Naive B cell (primary cell): ENCODE data around the gene SETD5. TPM values are rescaled to one million over a fixed set of nuclear protein-coding genes. Genes with fewer than 3 reads are reported as not detected.

Experiments
- ATAC-seq, 2 donors: fragments of 150-1000 bp; cut with Tn5 transposase; 2 replicates each; pipeline ENCODE4 v1.10.0; 2021; ENCODE audit warnings: low read depth in 2 of 2, mild to moderate bottlenecking in 2 of 2, moderate library complexity in 2 of 2
- DNase-seq: peaks from one replicate; pipeline ENCODE4 v3.0.0; 2022
- H3K27ac Mint-ChIP-seq, 6 donors: one replicate each; pipeline ENCODE4 v1.8.0; 2020 to 2022; ENCODE audit warnings: mild to moderate bottlenecking in 6 of 6, mixed read lengths in 6 of 6, moderate library complexity in 5 of 6, inconsistent platforms in 2 of 6
- H3K27me3 Mint-ChIP-seq, 3 donors: one replicate each; pipeline ENCODE4 v1.8.0; 2021 to 2022; ENCODE audit warnings: mixed read lengths in 3 of 3, mild to moderate bottlenecking in 1 of 3
- H3K36me3 Mint-ChIP-seq, 2 donors: one replicate each; pipeline ENCODE4 v1.8.0; 2020 to 2022; ENCODE audit warnings: mixed read lengths in 2 of 2, inconsistent platforms in 1 of 2, mild to moderate bottlenecking in 1 of 2
- H3K4me1 Mint-ChIP-seq, 3 donors: one replicate each; pipeline ENCODE4 v1.8.0; 2020 to 2022; ENCODE audit warnings: mixed read lengths in 3 of 3, inconsistent platforms in 1 of 3, mild to moderate bottlenecking in 1 of 3, moderate library complexity in 1 of 3
- H3K4me3 Mint-ChIP-seq, 8 donors: one replicate each; pipeline ENCODE4 v1.8.0; 2020 to 2022; ENCODE audit warnings: mild to moderate bottlenecking in 8 of 8, mixed read lengths in 8 of 8, moderate library complexity in 8 of 8, inconsistent platforms in 2 of 8
- H3K9me3 Mint-ChIP-seq, 7 donors: one replicate each; pipeline ENCODE4 v1.8.0; 2020 to 2022; ENCODE audit warnings: mixed read lengths in 7 of 7, mild to moderate bottlenecking in 5 of 7, inconsistent platforms in 2 of 7, moderate library complexity in 1 of 7
- polyA plus RNA-seq, 6 donors: library from polyadenylated mRNA; unstranded; fragments of 300-500 nt; fragmentation: Illumina TruSeq; gene quantifications; one replicate each; pipeline ENCODE4 v1.2.3, GENCODE V29; 2021; ENCODE audit warnings: low read depth in 6 of 6

The SETD5 gene, protein sequence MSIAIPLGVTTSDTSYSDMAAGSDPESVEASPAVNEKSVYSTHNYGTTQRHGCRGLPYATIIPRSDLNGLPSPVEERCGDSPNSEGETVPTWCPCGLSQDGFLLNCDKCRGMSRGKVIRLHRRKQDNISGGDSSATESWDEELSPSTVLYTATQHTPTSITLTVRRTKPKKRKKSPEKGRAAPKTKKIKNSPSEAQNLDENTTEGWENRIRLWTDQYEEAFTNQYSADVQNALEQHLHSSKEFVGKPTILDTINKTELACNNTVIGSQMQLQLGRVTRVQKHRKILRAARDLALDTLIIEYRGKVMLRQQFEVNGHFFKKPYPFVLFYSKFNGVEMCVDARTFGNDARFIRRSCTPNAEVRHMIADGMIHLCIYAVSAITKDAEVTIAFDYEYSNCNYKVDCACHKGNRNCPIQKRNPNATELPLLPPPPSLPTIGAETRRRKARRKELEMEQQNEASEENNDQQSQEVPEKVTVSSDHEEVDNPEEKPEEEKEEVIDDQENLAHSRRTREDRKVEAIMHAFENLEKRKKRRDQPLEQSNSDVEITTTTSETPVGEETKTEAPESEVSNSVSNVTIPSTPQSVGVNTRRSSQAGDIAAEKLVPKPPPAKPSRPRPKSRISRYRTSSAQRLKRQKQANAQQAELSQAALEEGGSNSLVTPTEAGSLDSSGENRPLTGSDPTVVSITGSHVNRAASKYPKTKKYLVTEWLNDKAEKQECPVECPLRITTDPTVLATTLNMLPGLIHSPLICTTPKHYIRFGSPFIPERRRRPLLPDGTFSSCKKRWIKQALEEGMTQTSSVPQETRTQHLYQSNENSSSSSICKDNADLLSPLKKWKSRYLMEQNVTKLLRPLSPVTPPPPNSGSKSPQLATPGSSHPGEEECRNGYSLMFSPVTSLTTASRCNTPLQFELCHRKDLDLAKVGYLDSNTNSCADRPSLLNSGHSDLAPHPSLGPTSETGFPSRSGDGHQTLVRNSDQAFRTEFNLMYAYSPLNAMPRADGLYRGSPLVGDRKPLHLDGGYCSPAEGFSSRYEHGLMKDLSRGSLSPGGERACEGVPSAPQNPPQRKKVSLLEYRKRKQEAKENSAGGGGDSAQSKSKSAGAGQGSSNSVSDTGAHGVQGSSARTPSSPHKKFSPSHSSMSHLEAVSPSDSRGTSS (N-terminal part only)
- 10 to 100 TPM; 26.9 to 80.7 (median 42.5) TPM for polyA plus RNA-seq

DNA sequence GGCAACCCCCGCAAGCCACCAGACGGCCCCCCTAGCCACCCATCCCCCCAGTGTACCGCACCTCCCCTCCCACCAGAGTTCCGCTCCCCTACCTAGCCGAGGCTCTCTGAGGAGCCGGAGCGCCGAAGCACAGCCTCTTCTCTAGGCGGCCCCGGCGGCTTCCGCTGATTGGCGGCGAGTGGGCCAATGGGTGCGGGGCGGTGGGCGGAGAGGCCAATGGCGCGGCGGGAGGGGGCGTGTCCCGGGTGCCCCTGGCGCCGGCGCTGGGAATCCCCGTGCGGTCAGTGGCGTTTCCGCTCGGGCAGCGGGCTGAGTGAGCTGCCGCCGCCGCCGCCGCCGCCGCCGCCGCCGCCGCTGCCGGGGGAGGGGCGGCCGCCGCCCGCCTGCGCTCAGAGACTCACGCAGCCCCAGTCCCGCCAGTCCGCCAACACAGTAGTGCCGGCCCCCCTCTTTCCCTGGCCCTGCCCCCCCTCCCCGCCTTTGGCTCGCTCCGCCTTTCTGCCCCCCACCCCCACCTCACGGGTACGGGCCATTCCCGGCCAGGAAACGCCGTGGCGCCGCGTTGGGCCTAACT is at the start of gene SETD5:
SETD5 (plus strand) TSS at position 284 of the 574 bp plus-strand sequence. CDS start 31,324 bp downstream, outside the sequence.
- H3K27me3 Mint-ChIP-seq, result no peaks in the 10 kb centered on the region
- peak; percentile 99 for DNase-seq

DNA sequence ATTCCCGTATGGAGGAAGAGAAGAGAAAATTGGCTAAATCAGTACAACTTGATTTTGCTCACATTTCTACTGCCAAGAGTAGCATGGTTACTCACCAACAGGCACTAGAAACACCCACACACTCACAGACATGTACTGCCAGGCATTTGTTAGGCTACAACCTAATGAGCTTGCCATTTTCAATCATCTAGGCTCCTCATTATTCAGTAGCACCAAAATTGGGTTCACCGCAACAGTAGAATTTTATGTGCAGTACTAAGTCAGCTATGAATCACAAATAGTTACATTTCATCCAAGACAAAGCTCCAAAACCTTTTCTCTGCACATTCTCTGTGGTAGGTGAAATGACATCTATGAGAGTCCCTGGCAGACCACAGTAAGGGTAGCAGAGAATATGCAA is 49.5 kb upstream of the SETD5 start:
- Mint-ChIP-seq H3K36me3 (no peaks in the 10 kb centered on the region), H3K9me3 (no peaks in the 10 kb centered on the region), H3K4me1 (peaks cover under 1 to 6% (median 2%) of the 10 kb centered on the region in 3 donors), H3K27me3 (no peaks in the 10 kb centered on the region), H3K27ac (peak overlapping the region in 1 of 6 donors; percentile 0), H3K4me3 (no peak overlapping the region)
- DNase-seq (no peak), ATAC-seq (no peak)

More for the DNA sequence above, at the start of gene SETD5:
- Mint-ChIP-seq H3K9me3 (no peaks in the 10 kb centered on the region), H3K27ac (peak within 1 kb of the TSS; percentile 99 to 100 (median 99)), H3K4me1 (peaks cover 58 to 68% (median 63%) of the 10 kb centered on the region in 3 donors), H3K4me3 (peak within 1 kb of the TSS; percentile 95 to 100 (median 99)), H3K36me3 (peaks cover 0 to 8% of the 10 kb centered on the region in 2 donors)
- ATAC-seq, result peak; percentile 66 to 67

DNA sequence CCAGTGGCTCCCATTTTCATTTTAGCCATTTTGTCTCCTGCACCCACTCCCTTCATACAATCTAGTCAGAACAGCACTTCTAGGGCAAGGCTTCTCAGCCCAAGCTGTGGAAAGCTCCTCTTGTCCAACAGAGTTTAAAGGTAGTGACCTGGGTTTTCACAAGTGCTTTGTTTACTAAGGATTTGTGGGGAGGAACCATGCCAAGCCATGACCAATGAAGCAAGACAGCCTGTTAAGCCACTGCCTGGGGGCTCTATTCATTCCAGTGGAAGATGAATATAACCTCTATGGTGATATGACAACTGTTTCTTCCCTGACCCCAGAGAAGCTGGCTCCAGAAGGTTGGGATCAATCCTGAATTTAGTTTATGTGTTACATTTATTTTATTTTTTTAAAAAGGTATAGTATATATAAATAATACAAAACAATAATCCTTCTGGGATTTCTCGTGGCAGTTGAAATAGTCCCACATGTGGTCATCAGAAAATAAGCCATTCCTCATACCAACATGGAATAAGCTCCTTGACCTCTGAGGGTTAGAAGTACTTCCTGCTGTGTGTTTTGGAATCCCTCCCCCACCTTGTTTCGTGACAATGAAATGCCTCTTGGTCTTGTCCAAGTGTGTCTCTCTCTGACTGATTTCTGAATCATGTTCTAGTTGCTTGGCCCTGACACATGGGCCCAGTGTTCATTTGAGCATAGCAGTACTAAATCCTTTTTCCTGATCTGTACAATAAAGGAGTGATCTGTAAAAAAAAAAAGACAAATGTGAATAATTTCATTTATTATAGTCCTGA is 47.9 kb upstream of the SETD5 start:
- DNase-seq, result no peak
- Mint-ChIP-seq H3K9me3 (no peaks in the 10 kb centered on the region), H3K27me3 (no peaks in the 10 kb centered on the region), H3K27ac (no peak overlapping the region), H3K4me3 (no peak overlapping the region), H3K36me3 (no peaks in the 10 kb centered on the region), H3K4me1 (peaks cover 10 to 20% (median 17%) of the 10 kb centered on the region in 3 donors)
- ATAC-seq, result no peak

DNA sequence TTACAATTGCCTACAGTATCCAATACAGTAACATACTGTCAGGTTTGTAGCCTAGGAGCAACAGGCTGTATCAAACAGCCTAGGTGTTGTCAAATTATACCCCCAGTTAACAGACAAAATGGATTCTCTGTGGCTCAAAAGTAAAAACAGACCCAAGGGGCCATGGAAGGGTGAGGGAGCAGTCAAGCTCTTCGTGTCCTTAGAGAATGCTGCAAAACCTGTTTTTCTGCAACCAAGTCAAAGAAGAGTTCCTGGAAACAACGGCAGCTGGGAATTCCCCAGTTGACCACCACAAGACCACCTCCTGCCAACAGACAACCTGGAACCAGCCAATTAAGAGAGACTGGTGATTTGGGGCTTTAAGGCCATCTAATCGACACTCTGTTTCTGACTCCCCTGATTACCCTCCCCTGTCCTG is 45.7 kb upstream of the SETD5 start:
- ATAC-seq (no peak), DNase-seq (no peak)
- H3K27me3 Mint-ChIP-seq, result no peaks in the 10 kb centered on the region
- H3K4me1 Mint-ChIP-seq, result peaks cover 20 to 24% (median 23%) of the 10 kb centered on the region in 3 donors
- H3K4me3 Mint-ChIP-seq, result no peak overlapping the region
- H3K9me3 Mint-ChIP-seq, result no peaks in the 10 kb centered on the region
- no peak overlapping the region for H3K27ac Mint-ChIP-seq
- H3K36me3 Mint-ChIP-seq, result no peaks in the 10 kb centered on the region

DNA sequence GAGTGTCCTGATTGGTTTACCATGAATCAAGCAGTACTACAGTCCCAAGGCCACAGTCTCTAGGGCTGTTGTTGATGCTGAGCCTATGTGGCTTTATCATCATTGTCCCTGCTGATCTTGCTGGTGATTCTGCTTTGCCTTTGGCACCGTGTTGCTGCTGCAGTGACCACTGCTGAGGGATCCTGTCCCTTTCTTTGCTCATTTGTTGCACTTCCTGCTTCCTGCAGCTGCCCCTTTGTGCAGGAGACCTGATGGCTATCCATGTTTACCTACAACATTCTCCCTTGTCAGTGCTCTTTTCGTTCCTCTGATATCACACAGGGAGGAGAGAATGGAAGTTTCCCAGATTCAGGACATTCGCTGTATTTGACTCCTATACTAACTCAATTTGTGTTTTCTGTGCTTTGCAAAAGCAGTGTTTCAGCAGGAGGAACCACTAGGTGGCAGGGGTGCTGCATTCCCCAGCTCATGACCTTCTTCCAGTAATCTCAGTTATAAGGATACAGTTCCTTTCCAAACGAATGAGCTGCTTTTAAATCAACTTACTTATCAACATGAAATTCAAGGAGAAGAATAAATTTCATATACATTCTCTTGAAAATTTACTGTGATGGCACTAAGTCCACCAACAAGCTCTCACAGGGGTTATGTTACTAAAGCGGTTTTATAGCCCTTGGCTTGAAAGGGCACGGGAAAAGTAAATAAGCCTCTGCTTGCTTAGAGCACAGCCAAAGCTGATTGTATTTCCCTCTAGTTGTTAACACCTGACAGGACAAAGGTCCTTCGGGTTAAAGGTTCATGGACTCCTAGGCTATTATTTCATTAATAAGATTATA is 44.3 kb upstream of the SETD5 start:
- Mint-ChIP-seq H3K4me3 (no peak overlapping the region), H3K27ac (peak overlapping the region in 1 of 6 donors; percentile 68), H3K36me3 (no peaks in the 10 kb centered on the region), H3K9me3 (no peaks in the 10 kb centered on the region), H3K4me1 (peaks cover 20 to 24% (median 23%) of the 10 kb centered on the region in 3 donors), H3K27me3 (no peaks in the 10 kb centered on the region)
- ATAC-seq, result peak; percentile 52 to 60
- peak; percentile 44 for DNase-seq

DNA sequence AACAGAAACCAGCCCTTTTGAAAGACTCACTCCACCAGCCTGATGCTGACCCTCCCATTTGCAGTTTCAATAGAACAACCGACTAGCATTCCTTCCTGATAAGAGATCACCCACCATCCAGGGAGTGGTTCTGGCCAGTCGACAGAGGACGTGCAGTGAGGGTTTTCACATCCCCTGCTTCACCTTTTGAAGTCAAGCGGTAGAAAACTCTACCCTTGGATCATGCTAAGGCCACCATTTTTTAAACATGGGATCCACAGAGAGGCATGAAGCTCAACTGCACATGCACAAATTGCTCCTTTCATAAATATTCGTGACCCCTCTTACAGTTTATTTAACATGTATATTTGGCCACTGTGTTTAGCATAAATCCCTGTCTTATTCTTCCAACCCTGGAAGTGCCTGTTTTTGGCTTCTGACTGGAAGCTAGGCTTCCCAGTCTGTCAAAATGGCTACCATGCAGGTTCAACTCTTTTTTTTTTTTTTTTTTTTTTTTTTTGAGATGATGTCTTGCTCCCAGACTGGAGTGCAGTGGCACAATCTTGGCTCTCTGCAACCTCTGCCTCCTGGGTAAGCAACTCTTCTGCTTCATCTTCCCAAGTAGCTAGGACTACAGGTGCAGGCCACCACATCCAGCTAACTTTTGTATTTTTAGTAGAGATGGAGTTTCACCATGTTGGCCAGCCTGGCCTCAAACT is 35.6 kb upstream of the SETD5 start:
- peaks cover 0 to 22% (median 18%) of the 10 kb centered on the region in 3 donors for H3K4me1 Mint-ChIP-seq
- no peaks in the 10 kb centered on the region for H3K9me3 Mint-ChIP-seq
- ATAC-seq, result no peak
- DNase-seq, result no peak
- peak overlapping the region in 3 of 6 donors; percentile 34 to 98 (median 97) for H3K27ac Mint-ChIP-seq
- H3K36me3 Mint-ChIP-seq, result no peaks in the 10 kb centered on the region
- H3K4me3 Mint-ChIP-seq, result peak overlapping the region in 5 of 8 donors; percentile 13 to 96 (median 72)
- no peaks in the 10 kb centered on the region for H3K27me3 Mint-ChIP-seq

DNA sequence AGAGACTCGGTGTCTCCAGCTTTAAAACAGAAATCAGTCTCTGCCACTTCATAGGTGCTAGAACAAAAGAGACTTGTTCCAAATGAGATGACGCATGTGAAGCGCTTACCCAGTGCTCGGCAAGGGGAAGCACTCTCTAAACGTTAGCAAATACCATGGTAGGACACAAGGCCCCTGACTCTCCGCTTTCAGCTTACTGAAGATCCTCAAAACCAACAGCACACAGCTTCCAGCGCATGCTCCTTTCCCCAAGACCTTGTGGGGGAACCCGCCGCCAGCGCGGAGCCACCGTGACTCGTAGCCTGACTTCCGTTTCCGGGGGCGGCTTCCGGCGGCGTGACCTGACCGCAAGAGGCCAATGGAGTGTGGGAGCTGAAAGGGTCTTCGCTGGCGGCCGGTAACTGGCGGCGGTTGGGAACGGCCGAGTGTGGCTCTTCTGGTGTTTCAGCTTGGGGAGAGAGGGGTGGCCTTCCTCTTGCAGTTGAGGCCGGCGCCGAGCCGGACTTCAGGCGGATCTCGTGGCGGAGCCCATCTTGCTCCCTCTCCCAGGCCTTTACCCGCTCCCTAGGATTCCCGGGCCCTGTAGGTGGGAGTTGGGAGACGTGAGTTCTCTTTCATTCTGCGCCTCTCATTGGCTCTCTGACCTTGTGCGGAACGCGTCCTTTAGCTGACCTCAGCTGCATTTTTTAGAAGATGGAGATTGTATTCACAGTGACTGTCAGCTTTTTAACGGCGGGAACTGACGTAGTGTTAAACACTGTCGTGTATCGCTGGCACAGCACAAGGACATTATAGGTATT is 34.5 kb upstream of the SETD5 start, which contains the start of gene THUMPD3:
THUMPD3 (plus strand) TSS at position 324 of the 800 bp plus-strand sequence. CDS start 2,015 bp downstream, outside the sequence.
- H3K9me3 Mint-ChIP-seq, result no peaks in the 10 kb centered on the region
- peak; percentile 95 for ATAC-seq
- H3K4me1 Mint-ChIP-seq, result peaks cover 0 to 22% (median 18%) of the 10 kb centered on the region in 3 donors
- peak within 1 kb of the TSS; percentile 96 to 99 (median 98) for H3K4me3 Mint-ChIP-seq
- no peaks in the 10 kb centered on the region for H3K27me3 Mint-ChIP-seq
- H3K27ac Mint-ChIP-seq, result peak within 1 kb of the TSS; percentile 93 to 99 (median 98)
- H3K36me3 Mint-ChIP-seq, result no peaks in the 10 kb centered on the region
- DNase-seq, result peak; percentile 90

DNA sequence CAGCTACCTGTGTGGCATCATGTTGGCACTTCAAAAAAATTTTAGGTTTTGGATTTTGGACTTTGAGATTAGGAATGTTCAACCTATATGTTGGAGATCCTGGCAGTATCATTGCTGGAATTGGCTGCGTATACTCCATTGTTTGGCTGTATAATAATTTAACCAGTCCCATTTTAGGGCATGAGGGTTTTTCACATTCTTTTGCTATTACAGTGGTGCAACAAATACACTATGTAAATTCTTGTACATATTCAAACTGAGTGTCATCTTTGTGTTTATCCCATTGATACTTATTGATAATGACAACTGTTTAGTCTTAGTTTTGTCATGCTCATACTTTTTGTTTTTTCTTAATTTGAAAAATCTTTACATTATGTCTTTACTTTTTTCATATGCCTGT is 27.9 kb upstream of the SETD5 start:
- Mint-ChIP-seq H3K4me1 (peaks cover 6 to 12% (median 10%) of the 10 kb centered on the region in 3 donors), H3K36me3 (peaks cover 12 to 15% of the 10 kb centered on the region in 2 donors), H3K27ac (no peak overlapping the region), H3K9me3 (no peaks in the 10 kb centered on the region), H3K4me3 (no peak overlapping the region), H3K27me3 (no peaks in the 10 kb centered on the region)
- ATAC-seq, result no peak
- no peak for DNase-seq

DNA sequence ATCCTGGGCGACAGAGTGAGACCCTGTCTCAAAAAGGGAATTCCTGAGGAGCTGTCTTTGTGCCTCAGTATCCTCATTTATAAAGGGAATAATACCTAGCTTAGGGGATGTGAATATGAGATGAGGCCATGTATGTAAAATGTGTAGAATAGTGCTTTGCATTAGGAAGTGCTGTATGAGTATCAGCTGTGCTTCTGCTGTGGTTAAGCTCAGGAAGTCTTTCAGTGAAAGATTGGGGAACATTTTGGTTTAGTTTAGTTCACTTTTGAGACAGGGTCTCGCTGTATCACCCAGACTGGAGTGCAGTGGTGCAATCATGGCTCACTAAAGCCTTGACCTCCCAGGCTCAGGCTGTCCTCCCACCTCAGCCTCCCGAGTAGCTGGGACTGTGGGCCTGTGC is 23.9 kb upstream of the SETD5 start:
- Mint-ChIP-seq H3K36me3 (peaks cover 23 to 33% of the 10 kb centered on the region in 2 donors), H3K4me3 (no peak overlapping the region)

DNA sequence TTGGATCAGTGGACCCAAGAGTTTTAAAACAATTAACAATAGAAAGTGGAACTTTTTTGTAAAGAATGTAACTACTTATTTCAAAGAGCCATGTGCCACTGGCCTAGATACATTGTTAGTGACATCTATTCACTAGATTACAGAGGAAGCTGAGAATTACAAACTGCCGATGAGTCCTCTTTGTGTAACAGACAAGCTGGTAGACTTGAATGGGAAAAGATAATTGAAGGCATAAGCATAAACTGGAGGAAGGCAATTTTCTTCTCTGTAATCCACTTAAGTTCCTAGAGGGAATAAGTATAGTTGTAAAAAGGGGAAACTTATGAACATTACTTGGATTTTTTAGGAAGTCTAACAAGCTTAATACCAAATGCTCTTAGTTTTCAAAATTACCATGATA is 19.4 kb upstream of the SETD5 start:
- H3K4me3 Mint-ChIP-seq, result no peak overlapping the region
- no peak for DNase-seq
- H3K27me3 Mint-ChIP-seq, result no peaks in the 10 kb centered on the region
- peak overlapping the region in 1 of 6 donors; percentile 62 for H3K27ac Mint-ChIP-seq
- peaks cover 24 to 31% of the 10 kb centered on the region in 2 donors for H3K36me3 Mint-ChIP-seq
- peaks cover 0 to 13% (median 9%) of the 10 kb centered on the region in 3 donors for H3K4me1 Mint-ChIP-seq
- ATAC-seq, result no peak
- no peaks in the 10 kb centered on the region for H3K9me3 Mint-ChIP-seq

More for the DNA sequence above, 23.9 kb upstream of the SETD5 start:
- ATAC-seq (no peak), DNase-seq (no peak)
- H3K4me1 Mint-ChIP-seq, result peaks cover 5 to 13% (median 10%) of the 10 kb centered on the region in 3 donors
- no peak overlapping the region for H3K27ac Mint-ChIP-seq
- no peaks in the 10 kb centered on the region for H3K27me3 Mint-ChIP-seq
- H3K9me3 Mint-ChIP-seq, result no peaks in the 10 kb centered on the region
